ENCODE results near the gene SERPINA1. TPM values are rescaled to one million over a fixed set of nuclear protein-coding genes. Genes with fewer than 3 reads are reported as not detected.

The SERPINA1 gene
- total RNA-seq, 1 experiment from 2014 or later, result 9.1 TPM

DNA sequence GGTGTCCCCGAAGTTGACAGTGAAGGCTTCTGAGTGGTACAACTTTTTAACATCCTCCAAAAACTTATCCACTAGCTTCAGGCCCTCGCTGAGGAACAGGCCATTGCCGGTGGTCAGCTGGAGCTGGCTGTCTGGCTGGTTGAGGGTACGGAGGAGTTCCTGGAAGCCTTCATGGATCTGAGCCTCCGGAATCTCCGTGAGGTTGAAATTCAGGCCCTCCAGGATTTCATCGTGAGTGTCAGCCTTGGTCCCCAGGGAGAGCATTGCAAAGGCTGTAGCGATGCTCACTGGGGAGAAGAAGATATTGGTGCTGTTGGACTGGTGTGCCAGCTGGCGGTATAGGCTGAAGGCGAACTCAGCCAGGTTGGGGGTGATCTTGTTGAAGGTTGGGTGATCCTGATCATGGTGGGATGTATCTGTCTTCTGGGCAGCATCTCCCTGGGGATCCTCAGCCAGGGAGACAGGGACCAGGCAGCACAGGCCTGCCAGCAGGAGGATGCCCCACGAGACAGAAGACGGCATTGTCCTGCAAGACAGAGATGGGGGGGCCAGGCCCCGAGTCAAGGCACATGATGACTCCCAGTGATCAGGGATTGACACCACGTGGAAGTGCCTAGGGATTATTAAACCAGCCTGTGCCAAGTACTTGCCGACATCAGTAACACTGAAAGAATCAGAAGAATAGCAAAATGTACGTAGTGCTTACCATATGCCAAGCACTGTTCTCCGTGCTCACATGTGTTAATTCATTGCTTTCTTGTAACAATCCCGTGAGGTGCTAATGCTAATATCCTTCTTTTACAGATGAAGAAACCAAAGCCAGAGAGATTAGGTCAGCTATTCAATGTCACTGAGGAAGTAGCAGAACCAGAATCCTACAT lies 5.4 kb downstream of the SERPINA1 start:
- Histone ChIP-seq H3K79me2 (ENCODE audit: insufficient read depth, low read length) (no peaks in the 10 kb centered on the region), H3K4me1 (ENCODE audit: control insufficient read depth in 1 of 2, insufficient read depth in 2 of 2, low read length in 2 of 2) (peaks cover 0 to 6% of the 10 kb centered on the region in 2 experiments; a peak in 1 of 4 replicates), H4K20me1 (ENCODE audit: insufficient read depth) (no peaks in the 10 kb centered on the region), H3K27me3 (ENCODE audit: insufficient read depth, low read length) (no peaks in the 10 kb centered on the region), H3K9me3 (ENCODE audit: control insufficient read depth in 1 of 2, insufficient read depth in 1 of 2, low read depth in 1 of 2, low read length in 2 of 2) (no peaks in the 10 kb centered on the region), H3K9me2 (ENCODE audit: insufficient read depth) (no peaks in the 10 kb centered on the region), H3K36me3 (ENCODE audit: control insufficient read depth in 1 of 2, insufficient read depth in 2 of 2, low read length in 2 of 2) (no peaks in the 10 kb centered on the region), H3K27ac (ENCODE audit: low read depth, low read length) (no peak overlapping the region), H3K4me2 (ENCODE audit: low read length) (no peak overlapping the region), H2AFZ (ENCODE audit: low read depth, low read length, poor library complexity, severe bottlenecking) (no peak overlapping the region), H3K4me3 (replicated peaks in 1 of 2; ENCODE audit: low read depth in 1 of 2, low read length in 2 of 2) (no peak overlapping the region), H3K9ac (ENCODE audit: low read length) (no peak overlapping the region)
- TF ChIP-seq RAD21 (IDR thresholded peaks at IDR 0.05; ENCODE audit: low read depth), result no peak
- TF ChIP-seq, protein P1, sequence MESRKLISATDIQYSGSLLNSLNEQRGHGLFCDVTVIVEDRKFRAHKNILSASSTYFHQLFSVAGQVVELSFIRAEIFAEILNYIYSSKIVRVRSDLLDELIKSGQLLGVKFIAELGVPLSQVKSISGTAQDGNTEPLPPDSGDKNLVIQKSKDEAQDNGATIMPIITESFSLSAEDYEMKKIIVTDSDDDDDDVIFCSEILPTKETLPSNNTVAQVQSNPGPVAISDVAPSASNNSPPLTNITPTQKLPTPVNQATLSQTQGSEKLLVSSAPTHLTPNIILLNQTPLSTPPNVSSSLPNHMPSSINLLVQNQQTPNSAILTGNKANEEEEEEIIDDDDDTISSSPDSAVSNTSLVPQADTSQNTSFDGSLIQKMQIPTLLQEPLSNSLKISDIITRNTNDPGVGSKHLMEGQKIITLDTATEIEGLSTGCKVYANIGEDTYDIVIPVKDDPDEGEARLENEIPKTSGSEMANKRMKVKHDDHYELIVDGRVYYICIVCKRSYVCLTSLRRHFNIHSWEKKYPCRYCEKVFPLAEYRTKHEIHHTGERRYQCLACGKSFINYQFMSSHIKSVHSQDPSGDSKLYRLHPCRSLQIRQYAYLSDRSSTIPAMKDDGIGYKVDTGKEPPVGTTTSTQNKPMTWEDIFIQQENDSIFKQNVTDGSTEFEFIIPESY (IDR thresholded peaks at IDR 0.05; ENCODE audit: extremely low read depth, insufficient replicate concordance, low read length), result no peak
- TF ChIP-seq CBX3 (IDR thresholded peaks at IDR 0.05; ENCODE audit: low read depth), result no peak
- no peak for TF ChIP-seq EGR1 (IDR thresholded peaks at IDR 0.05; ENCODE audit: low read depth)
- no peak for TF ChIP-seq POLR2A (IDR thresholded peaks at IDR 0.05; ENCODE audit: borderline replicate concordance, extremely low read depth, insufficient read depth, insufficient read length)
- no peak for TF ChIP-seq ELF1 (IDR thresholded peaks at IDR 0.05; ENCODE audit: borderline replicate concordance, low read depth)
- no peak for TF ChIP-seq TCF7L2 (IDR thresholded peaks at IDR 0.05; ENCODE audit: borderline replicate concordance, extremely low read depth, insufficient read depth, insufficient read length)
- TF ChIP-seq, protein P2, sequence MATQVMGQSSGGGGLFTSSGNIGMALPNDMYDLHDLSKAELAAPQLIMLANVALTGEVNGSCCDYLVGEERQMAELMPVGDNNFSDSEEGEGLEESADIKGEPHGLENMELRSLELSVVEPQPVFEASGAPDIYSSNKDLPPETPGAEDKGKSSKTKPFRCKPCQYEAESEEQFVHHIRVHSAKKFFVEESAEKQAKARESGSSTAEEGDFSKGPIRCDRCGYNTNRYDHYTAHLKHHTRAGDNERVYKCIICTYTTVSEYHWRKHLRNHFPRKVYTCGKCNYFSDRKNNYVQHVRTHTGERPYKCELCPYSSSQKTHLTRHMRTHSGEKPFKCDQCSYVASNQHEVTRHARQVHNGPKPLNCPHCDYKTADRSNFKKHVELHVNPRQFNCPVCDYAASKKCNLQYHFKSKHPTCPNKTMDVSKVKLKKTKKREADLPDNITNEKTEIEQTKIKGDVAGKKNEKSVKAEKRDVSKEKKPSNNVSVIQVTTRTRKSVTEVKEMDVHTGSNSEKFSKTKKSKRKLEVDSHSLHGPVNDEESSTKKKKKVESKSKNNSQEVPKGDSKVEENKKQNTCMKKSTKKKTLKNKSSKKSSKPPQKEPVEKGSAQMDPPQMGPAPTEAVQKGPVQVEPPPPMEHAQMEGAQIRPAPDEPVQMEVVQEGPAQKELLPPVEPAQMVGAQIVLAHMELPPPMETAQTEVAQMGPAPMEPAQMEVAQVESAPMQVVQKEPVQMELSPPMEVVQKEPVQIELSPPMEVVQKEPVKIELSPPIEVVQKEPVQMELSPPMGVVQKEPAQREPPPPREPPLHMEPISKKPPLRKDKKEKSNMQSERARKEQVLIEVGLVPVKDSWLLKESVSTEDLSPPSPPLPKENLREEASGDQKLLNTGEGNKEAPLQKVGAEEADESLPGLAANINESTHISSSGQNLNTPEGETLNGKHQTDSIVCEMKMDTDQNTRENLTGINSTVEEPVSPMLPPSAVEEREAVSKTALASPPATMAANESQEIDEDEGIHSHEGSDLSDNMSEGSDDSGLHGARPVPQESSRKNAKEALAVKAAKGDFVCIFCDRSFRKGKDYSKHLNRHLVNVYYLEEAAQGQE (IDR thresholded peaks at IDR 0.05; ENCODE audit: low read depth), result no peak
- TF ChIP-seq, protein P3, sequence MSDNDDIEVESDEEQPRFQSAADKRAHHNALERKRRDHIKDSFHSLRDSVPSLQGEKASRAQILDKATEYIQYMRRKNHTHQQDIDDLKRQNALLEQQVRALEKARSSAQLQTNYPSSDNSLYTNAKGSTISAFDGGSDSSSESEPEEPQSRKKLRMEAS (IDR thresholded peaks at IDR 0.05), result no peak
- TF ChIP-seq POLR2AphosphoS5 (IDR thresholded peaks at IDR 0.05; ENCODE audit: low read depth, low read length), result no peak
- TF ChIP-seq EZH2 (IDR thresholded peaks at IDR 0.05), result no peak
- TF ChIP-seq CEBPB (IDR thresholded peaks at IDR 0.05; ENCODE audit: low read depth), result no peak
- TF ChIP-seq SP1 (IDR thresholded peaks at IDR 0.05; ENCODE audit: low read depth), result no peak
- TF ChIP-seq, protein P4, sequence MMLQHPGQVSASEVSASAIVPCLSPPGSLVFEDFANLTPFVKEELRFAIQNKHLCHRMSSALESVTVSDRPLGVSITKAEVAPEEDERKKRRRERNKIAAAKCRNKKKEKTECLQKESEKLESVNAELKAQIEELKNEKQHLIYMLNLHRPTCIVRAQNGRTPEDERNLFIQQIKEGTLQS (IDR thresholded peaks at IDR 0.05), result no peak
- TF ChIP-seq, protein P5, sequence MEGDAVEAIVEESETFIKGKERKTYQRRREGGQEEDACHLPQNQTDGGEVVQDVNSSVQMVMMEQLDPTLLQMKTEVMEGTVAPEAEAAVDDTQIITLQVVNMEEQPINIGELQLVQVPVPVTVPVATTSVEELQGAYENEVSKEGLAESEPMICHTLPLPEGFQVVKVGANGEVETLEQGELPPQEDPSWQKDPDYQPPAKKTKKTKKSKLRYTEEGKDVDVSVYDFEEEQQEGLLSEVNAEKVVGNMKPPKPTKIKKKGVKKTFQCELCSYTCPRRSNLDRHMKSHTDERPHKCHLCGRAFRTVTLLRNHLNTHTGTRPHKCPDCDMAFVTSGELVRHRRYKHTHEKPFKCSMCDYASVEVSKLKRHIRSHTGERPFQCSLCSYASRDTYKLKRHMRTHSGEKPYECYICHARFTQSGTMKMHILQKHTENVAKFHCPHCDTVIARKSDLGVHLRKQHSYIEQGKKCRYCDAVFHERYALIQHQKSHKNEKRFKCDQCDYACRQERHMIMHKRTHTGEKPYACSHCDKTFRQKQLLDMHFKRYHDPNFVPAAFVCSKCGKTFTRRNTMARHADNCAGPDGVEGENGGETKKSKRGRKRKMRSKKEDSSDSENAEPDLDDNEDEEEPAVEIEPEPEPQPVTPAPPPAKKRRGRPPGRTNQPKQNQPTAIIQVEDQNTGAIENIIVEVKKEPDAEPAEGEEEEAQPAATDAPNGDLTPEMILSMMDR (IDR thresholded peaks at IDR 0.05 in 2 of 3, conservative IDR thresholded peaks at IDR 0.05 in 1 of 3; ENCODE audit: borderline replicate concordance in 1 of 3, insufficient read depth in 1 of 3, low read depth in 2 of 3, low read length in 2 of 3), result no peak
- TF ChIP-seq FOSL1 (IDR thresholded peaks at IDR 0.05; ENCODE audit: low read depth), result no peak
- no peak for TF ChIP-seq SRF (IDR thresholded peaks at IDR 0.05; ENCODE audit: low read depth)
- TF ChIP-seq ZNF274 (IDR thresholded peaks at IDR 0.05; ENCODE audit: low read depth, low read length), result no peak
- no peak for TF ChIP-seq ZFX (IDR thresholded peaks at IDR 0.05)
- TF ChIP-seq EZH2phosphoT487 (IDR thresholded peaks at IDR 0.05; ENCODE audit: borderline replicate concordance), result no peak
- ATAC-seq (no peak), DNase-seq (ENCODE audit: low read depth, low spot score) (no peak)
- POLR2A ChIA-PET, result no interaction called here
- BruUV-seq (replicated peaks), result no TSS peak
- intact Hi-C loops (cut with micrococcal nuclease), result no loop called here
- CTCF ChIA-PET, result no interaction called here
- RAD21 ChIA-PET (ENCODE audit: low non-redundant PET in 1 of 2, low total read pairs in 2 of 2, uncharacterized antibody in 2 of 2, unreplicated experiment in 2 of 2), result no interaction called here

Measured in HCT116 (cell line).